GM23248 (cell line): ENCODE measurements around the gene MED15. TPM values are rescaled to one million over a fixed set of nuclear protein-coding genes. Genes with fewer than 3 reads are reported as not detected.

Experiments
- DNase-seq: peaks from one replicate; pipeline ENCODE4 v3.0.0-alpha.2; 2015
- H2AFZ ChIP-seq: fragments of 200-600 bp; sonication (generic); 2 replicates; pipeline ENCODE4 v1.6.1; 2016; ENCODE audit warnings: antibody characterized with exemption
- H3F3A ChIP-seq: fragments of 200-600 bp; sonication (generic); 2 replicates; pipeline ENCODE4 v1.6.1; 2016; ENCODE audit warnings: mild to moderate bottlenecking, antibody characterized with exemption, mixed run types; ENCODE audit not compliant: insufficient read depth
- H3K27ac ChIP-seq: fragments of 200-600 bp; sonication (generic); 2 replicates; pipeline ENCODE4 v1.5.1; 2016; ENCODE audit warnings: mild to moderate bottlenecking
- H3K27me3 ChIP-seq: fragments of 200-600 bp; sonication (generic); replicated peaks from 2 replicates; pipeline ENCODE4 v1.6.1; 2016; ENCODE audit warnings: mild to moderate bottlenecking; ENCODE audit not compliant: insufficient read depth
- H3K36me3 ChIP-seq: fragments of 200-600 bp; sonication (generic); 2 replicates; pipeline ENCODE4 v1.6.1; 2016; ENCODE audit warnings: low read depth, mild to moderate bottlenecking
- H3K4me1 ChIP-seq: fragments of 200-600 bp; sonication (generic); 2 replicates; pipeline ENCODE4 v1.6.1; 2016; ENCODE audit warnings: mild to moderate bottlenecking; ENCODE audit not compliant: insufficient read depth
- H3K4me2 ChIP-seq: fragments of 200-600 bp; sonication (generic); one replicate; pipeline ENCODE4 v1.6.1; 2016; ENCODE audit warnings: mild to moderate bottlenecking; ENCODE audit not compliant: unreplicated experiment
- H3K4me3 ChIP-seq: fragments of 200-600 bp; sonication (generic); 2 replicates; pipeline ENCODE4 v1.5.1; 2016; ENCODE audit warnings: mild to moderate bottlenecking
- H3K79me2 ChIP-seq: fragments of 200-600 bp; sonication (generic); 2 replicates; pipeline ENCODE4 v1.6.1; 2016; ENCODE audit warnings: mild to moderate bottlenecking; ENCODE audit not compliant: insufficient read depth
- H3K9ac ChIP-seq: fragments of 200-600 bp; sonication (generic); 2 replicates; pipeline ENCODE4 v1.6.1; 2016; ENCODE audit warnings: mild to moderate bottlenecking
- H3K9me2 ChIP-seq: fragments of 200-600 bp; sonication (generic); 2 replicates; pipeline ENCODE4 v1.6.1; 2016; ENCODE audit warnings: mixed run types, mild to moderate bottlenecking, moderate library complexity; ENCODE audit not compliant: insufficient read depth
- H3K9me3 ChIP-seq: fragments of 200-600 bp; sonication (generic); one replicate; pipeline ENCODE4 v1.6.1; 2017; ENCODE audit warnings: low read depth
- H4K20me1 ChIP-seq: fragments of 200-600 bp; sonication (generic); 2 replicates; pipeline ENCODE4 v1.6.0; 2016; ENCODE audit not compliant: insufficient read depth
- EZH2 ChIP-seq: fragments of 200-600 bp; sonication (generic); IDR thresholded peaks from 2 replicates; pipeline ENCODE4 v1.6.1; 2018; ENCODE audit warnings: antibody characterized with exemption, mild to moderate bottlenecking; ENCODE audit not compliant: insufficient read depth, poor library complexity, severe bottlenecking
- EZH2phosphoT487 ChIP-seq: fragments of 200-600 bp; sonication (generic); IDR thresholded peaks from 2 replicates; pipeline ENCODE4 v1.6.1; 2018; ENCODE audit warnings: antibody characterized with exemption, moderate library complexity, mild to moderate bottlenecking, low read depth; ENCODE audit not compliant: insufficient read depth
- WGBS, 2 experiments: methylation state at CpG; one replicate each; pipeline ENCODE4 v1.1.6; 2015 to 2017; ENCODE audit warnings: low lambda C conversion rate in 2 of 2, low coverage in 1 of 2; ENCODE audit errors: missing lambda C conversion rate in 2 of 2; 5-methylcytosine and 5-hydroxymethylcytosine counted together
- in situ Hi-C: fragments of 300-500 bp; cut with MboI; formaldehyde crosslinking; loops from 2 replicates; pipeline ENCODE4 v1.15.0; 2020
- polyA plus RNA-seq: library from polyadenylated mRNA; unstranded; fragments of >200 nt; fragmentation: Nextera tagmentation; extraction: Ambion mirVana; gene quantifications from 2 replicates; pipeline ENCODE4 v1.2.1, GENCODE V29; 2016
- total RNA-seq: library from RNA; depleted of rRNA; stranded (reverse); fragments of >200 nt; shearing (Covaris generic); gene quantifications from 2 replicates; pipeline ENCODE4 v1.2.3, GENCODE V29; 2014

The MED15 gene
- total and polyA plus RNA-seq, 2 experiments from 2014 or later, result 40.2 to 69.7 TPM

DNA sequence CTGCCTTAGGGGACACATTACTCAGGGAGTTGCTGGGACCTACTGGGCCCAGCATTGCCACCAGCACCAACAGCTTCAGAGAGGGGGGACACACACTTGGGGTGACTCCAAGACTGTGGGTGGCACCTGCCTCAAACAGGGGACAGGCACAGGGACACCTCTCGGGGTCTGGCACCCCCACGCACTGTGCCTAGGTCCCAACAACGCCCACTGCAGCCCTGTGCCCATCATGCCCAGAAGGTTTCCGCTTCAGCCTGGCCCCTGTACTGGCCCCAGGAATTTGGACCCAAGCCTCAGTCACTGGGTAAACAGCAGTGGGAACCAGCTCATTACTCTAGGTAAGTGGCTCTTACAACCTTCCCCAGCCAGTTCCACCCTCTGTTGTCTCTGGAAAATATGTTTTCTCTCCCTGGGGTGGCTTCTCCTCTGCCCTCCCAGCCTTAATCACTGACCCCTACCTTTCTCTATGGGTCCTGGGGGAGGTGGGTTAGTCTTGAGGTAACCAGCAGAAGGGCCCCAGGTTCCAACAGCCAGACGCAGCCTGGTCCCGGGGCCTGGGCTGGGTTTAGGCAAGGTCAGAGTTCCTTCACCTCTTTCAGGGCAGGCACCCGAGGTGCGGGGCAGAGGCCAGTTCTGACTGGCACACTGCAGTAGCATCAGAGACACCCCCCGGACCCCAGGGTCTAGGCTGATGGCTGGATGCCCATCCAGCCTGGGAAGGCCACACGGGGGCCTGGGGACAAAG lies 123.6 kb downstream of the MED15 start:
- H3K4me2 ChIP-seq, result no peak overlapping the region
- no peaks in the 10 kb centered on the region for H3F3A ChIP-seq
- no peaks in the 10 kb centered on the region for H3K79me2 ChIP-seq
- no peaks in the 10 kb centered on the region for H3K4me1 ChIP-seq
- no peaks in the 10 kb centered on the region for H4K20me1 ChIP-seq
- H3K27ac ChIP-seq, result no peak overlapping the region
- H2AFZ ChIP-seq, result no peak overlapping the region
- TF ChIP-seq EZH2phosphoT487 (no peak), EZH2 (no peak)
- in situ Hi-C loops, result no loop called here
- H3K27me3 ChIP-seq, result peaks cover 36% of the 10 kb centered on the region
- no peak overlapping the region for H3K4me3 ChIP-seq
- DNase-seq, result no peak
- H3K36me3 ChIP-seq, result no peaks in the 10 kb centered on the region
- no peaks in the 10 kb centered on the region for H3K9me3 ChIP-seq
- 64 to 72% methylated on average over 10 of the region's 10 CpGs for WGBS, 2 experiments
- H3K9me2 ChIP-seq, result no peaks in the 10 kb centered on the region
- H3K9ac ChIP-seq, result no peak overlapping the region

DNA sequence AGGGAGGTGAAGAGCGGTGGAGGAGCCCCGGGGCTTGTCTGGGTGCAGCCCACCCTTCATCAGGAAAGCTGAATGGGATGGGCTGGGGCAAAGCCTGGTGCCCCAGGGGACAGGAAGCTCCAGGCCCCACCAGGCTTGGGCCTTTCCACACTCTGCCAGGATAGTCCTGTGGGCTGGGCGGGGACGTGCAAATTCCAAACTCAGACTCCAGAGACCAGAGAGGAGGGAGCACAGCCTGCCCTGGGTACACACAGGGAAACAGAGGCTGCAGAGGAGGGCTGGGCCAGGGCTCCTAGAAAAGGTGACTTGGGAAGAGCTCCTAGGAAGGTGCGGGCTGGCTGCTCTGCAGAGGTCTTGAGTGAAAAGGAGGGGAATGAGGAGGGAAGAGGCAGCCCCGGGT lies 124.7 kb downstream of the MED15 start:
- Histone ChIP-seq H3K9ac (no peak overlapping the region), H3K79me2 (no peaks in the 10 kb centered on the region), H3K36me3 (no peaks in the 10 kb centered on the region), H3K9me2 (no peaks in the 10 kb centered on the region), H3K4me3 (no peak overlapping the region), H3K9me3 (no peaks in the 10 kb centered on the region), H3K27ac (no peak overlapping the region), H2AFZ (no peak overlapping the region), H4K20me1 (no peaks in the 10 kb centered on the region), H3K4me2 (no peak overlapping the region), H3K4me1 (no peaks in the 10 kb centered on the region), H3K27me3 (peaks cover 31% of the 10 kb centered on the region), H3F3A (no peaks in the 10 kb centered on the region)
- in situ Hi-C loops, result no loop called here
- DNase-seq, result no peak
- WGBS, 2 experiments, result 61 to 65% methylated on average over 6 of the region's 6 CpGs
- TF ChIP-seq EZH2phosphoT487 (no peak), EZH2 (no peak)

DNA sequence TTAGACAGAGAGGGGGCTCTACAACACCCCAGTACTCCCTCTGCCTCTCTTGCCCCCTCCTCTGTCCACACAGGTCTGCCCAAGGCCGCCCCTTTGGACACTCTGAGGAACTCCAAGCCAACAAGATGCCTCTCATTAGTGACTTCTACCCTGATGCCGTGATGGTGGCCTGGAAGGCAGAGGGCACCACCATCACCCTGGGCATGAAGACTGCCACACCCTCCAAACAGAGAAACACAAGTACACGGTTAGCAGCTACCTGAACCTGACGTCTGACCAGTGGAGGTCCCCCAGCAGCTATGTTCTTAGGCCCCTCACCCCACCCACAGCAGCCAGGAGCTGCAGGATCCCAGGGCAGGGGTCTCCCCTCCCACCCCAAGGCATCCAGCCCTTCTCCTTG lies 125.1 kb downstream of the MED15 start:
- no peak overlapping the region for H3K9ac ChIP-seq
- no peak overlapping the region for H3K4me2 ChIP-seq
- no peaks in the 10 kb centered on the region for H3F3A ChIP-seq
- no peak overlapping the region for H3K27ac ChIP-seq
- H4K20me1 ChIP-seq, result no peaks in the 10 kb centered on the region
- no peaks in the 10 kb centered on the region for H3K9me3 ChIP-seq
- H3K9me2 ChIP-seq, result no peaks in the 10 kb centered on the region
- 30 to 34% methylated on average over 4 of the region's 4 CpGs for WGBS, 2 experiments
- no peak overlapping the region for H2AFZ ChIP-seq
- no peak for DNase-seq
- in situ Hi-C loops, result no loop called here
- no peaks in the 10 kb centered on the region for H3K4me1 ChIP-seq
- H3K79me2 ChIP-seq, result no peaks in the 10 kb centered on the region
- TF ChIP-seq EZH2 (no peak), EZH2phosphoT487 (no peak)
- peaks cover 32% of the 10 kb centered on the region for H3K27me3 ChIP-seq
- H3K36me3 ChIP-seq, result no peaks in the 10 kb centered on the region
- no peak overlapping the region for H3K4me3 ChIP-seq

DNA sequence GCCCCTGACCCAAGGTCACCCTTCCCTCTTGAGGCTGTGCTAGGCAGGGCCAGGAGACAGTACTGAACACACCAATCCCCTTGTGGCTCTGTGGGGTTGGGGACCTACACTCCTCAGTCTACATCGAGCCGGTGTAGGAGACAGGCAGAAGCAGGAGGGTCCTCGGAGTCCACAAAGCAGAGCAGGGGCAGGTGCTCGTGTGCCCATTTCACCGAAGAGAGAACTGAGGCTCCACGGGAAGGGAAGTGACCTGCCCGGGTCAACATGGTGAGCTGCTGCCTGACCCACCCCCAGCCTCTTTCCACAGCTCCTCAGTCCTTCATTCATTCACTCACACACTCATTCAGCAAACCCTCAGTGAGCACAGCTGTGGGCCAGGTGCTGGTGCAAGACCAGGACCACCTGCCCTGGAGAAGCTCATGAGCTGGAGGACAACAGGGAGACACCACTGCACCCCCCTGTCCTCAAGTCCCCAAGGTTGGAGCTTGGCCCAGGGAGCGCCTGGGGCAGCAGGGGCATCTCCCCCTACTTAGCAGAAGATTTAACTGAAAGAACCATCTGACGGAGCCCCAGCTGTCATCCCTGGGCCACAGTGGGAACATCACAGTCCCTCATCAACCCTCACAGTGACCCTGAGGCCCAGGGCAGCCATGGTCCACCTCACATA lies 127.3 kb downstream of the MED15 start:
- 55 to 64% methylated on average over 9 of the region's 9 CpGs for WGBS, 2 experiments
- Histone ChIP-seq H3K27ac (no peak overlapping the region), H3K4me2 (no peak overlapping the region), H3K79me2 (no peaks in the 10 kb centered on the region), H3K9ac (no peak overlapping the region), H3K36me3 (no peaks in the 10 kb centered on the region), H4K20me1 (no peaks in the 10 kb centered on the region), H3K4me1 (no peaks in the 10 kb centered on the region), H2AFZ (no peak overlapping the region), H3K9me2 (no peaks in the 10 kb centered on the region), H3F3A (no peaks in the 10 kb centered on the region), H3K9me3 (no peaks in the 10 kb centered on the region), H3K4me3 (no peak overlapping the region), H3K27me3 (peaks cover 29% of the 10 kb centered on the region)
- no peak for DNase-seq
- TF ChIP-seq EZH2phosphoT487 (no peak), EZH2 (no peak)
- in situ Hi-C loops, result no loop called here
